Ovary (tissue), 9 donors: ENCODE measurements around the gene FAT1. TPM values are rescaled to one million over a fixed set of nuclear protein-coding genes. Genes with fewer than 3 reads are reported as not detected.

Experiments
- DNase-seq, 5 donors: peaks; one replicate each; pipeline ENCODE4 v3.0.0-alpha.2; 2019 to 2020
- H3K27ac ChIP-seq, 2 donors: fragments of 200-600 bp; one replicate each; pipeline versions ENCODE4 v1.5.1 to v1.8.0; 2019 to 2022
- H3K27me3 ChIP-seq: fragments of 200-600 bp; one replicate; pipeline ENCODE4 v1.8.0; 2022
- H3K36me3 ChIP-seq: fragments of 200-600 bp; sonication (generic); one replicate; pipeline ENCODE4 v1.5.1; 2019
- H3K4me1 ChIP-seq: one replicate; pipeline ENCODE4 v1.8.1; 2013; ENCODE audit warnings: mild to moderate bottlenecking, moderate library complexity; ENCODE audit not compliant: insufficient read depth
- H3K4me3 ChIP-seq: fragments of 200-600 bp; sonication (generic); one replicate; pipeline ENCODE4 v1.5.1; 2017
- H3K9me3 ChIP-seq, 2 donors: fragments of 200-600 bp in 1 of 2; sonication (generic) in 1 of 2; one replicate each; pipeline versions ENCODE4 v1.5.1 to v1.8.1; 2013 to 2019; ENCODE audit warnings: mild to moderate bottlenecking in 1 of 2, moderate library complexity in 1 of 2
- EP300 ChIP-seq: sonication (generic); formaldehyde crosslinking; IDR thresholded peaks from one replicate; pipeline ENCODE4 v1.6.1; 2017; ENCODE audit warnings: antibody characterized with exemption
- POLR2A ChIP-seq: fragments of 450-650 bp; IDR thresholded peaks from one replicate; pipeline ENCODE4 v1.6.1; 2017; ENCODE audit warnings: antibody characterized with exemption, mild to moderate bottlenecking, moderate library complexity
- WGBS, 3 donors: extraction: QIAGEN DNeasy Blood & Tissue Kit in 1 of 3; methylation state at CpG; one replicate each; pipeline versions ENCODE4 v1.1.5 to v1.1.7; 2013 to 2017; 5-methylcytosine and 5-hydroxymethylcytosine counted together
- intact Hi-C, 4 donors: fragments of 100-400 bp; cut with DNase I; formaldehyde crosslinking; loops; one replicate each; pipeline versions ENCODE4 v1.11.0 to v1.15.1; 2022 to 2023
- polyA plus RNA-seq, 2 donors: library from polyadenylated mRNA; stranded (reverse); fragments of 200-250 nt in 1 of 2; fragments of 350-450 nt in 1 of 2; fragmentation: Illumina TruSeq in 1 of 2; extraction: RNeasy Lipid Tissue Mini Kit (QIAGEN cat#74804) in 1 of 2; gene quantifications; one replicate each; pipeline ENCODE4 v1.2.3, GENCODE V29; 2013 to 2014
- total RNA-seq, 7 donors: library from RNA; depleted of rRNA in 2 of 7; stranded (reverse); fragments of >200 nt in 2 of 7; fragmentation: NEBNext Ultra II Directional in 3 of 7; extraction: Animal tissue kit (Norgen Biotek cat#: 25700) in 3 of 7; gene quantifications; one replicate each; pipeline versions ENCODE4 v1.1.0 to v1.2.4, GENCODE V29; 2016 to 2023
- TF ChIP-seq, protein P1 (sequence below), 3 donors: fragments of 450-650 bp in 2 of 3; fragments of 200-600 bp in 1 of 3; IDR thresholded peaks; one replicate each; pipeline versions ENCODE4 v1.5.1 to v1.8.0; 2016 to 2022; ENCODE audit warnings: antibody characterized with exemption in 3 of 3, mild to moderate bottlenecking in 1 of 3
- donor health status: DM: no; HTN: no; CAD: no; lungs with moderate emphysema.
- donor health status: DM: no; HTN: no; CAD: no.
- donor health status: Bipolar disorder and iron deficiency.
- donor health status: DM: yes; HTN: yes; CAD: no.
- donor health status: DM: no; HTN: no; CAD: no.
- donor health status: DM: yes; HTN: yes; CAD: no.

FAT1 gene
- total and polyA plus RNA-seq, 9 donors, result 20.5 to 78.6 (median 46.6) TPM

- intact Hi-C loops, result no loop called here
- H3K4me3 ChIP-seq, result no peak overlapping the region
- H3K9me3 ChIP-seq, result no peaks in the 10 kb centered on the region
- DNase-seq, result no peak
- H3K27me3 ChIP-seq, result no peaks in the 10 kb centered on the region
- H3K27ac ChIP-seq, result no peak overlapping the region
- TF ChIP-seq POLR2A (no peak), EP300 (no peak)
- TF ChIP-seq, protein P1, sequence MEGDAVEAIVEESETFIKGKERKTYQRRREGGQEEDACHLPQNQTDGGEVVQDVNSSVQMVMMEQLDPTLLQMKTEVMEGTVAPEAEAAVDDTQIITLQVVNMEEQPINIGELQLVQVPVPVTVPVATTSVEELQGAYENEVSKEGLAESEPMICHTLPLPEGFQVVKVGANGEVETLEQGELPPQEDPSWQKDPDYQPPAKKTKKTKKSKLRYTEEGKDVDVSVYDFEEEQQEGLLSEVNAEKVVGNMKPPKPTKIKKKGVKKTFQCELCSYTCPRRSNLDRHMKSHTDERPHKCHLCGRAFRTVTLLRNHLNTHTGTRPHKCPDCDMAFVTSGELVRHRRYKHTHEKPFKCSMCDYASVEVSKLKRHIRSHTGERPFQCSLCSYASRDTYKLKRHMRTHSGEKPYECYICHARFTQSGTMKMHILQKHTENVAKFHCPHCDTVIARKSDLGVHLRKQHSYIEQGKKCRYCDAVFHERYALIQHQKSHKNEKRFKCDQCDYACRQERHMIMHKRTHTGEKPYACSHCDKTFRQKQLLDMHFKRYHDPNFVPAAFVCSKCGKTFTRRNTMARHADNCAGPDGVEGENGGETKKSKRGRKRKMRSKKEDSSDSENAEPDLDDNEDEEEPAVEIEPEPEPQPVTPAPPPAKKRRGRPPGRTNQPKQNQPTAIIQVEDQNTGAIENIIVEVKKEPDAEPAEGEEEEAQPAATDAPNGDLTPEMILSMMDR (IDR thresholded peaks at IDR 0.05), result no peak
- WGBS, 3 donors, result 9 to 15% (median 12%) methylated on average over 1 of the region's 1 CpG
- H3K36me3 ChIP-seq, result no peaks in the 10 kb centered on the region
- H3K4me1 ChIP-seq, result no peaks in the 10 kb centered on the region
Measured at GRCh38 chr4:186624951-186625350, 98.7 kb downstream of the FAT1 start.

GRCh38 chr4:186623546-186623945 is 100.1 kb downstream of the FAT1 start:
- intact Hi-C loops, result no loop called here
- 30 to 56% (median 38%) methylated on average over 5 of the region's 5 CpGs for WGBS, 3 donors
- Histone ChIP-seq H3K4me3 (no peak overlapping the region), H3K27me3 (no peaks in the 10 kb centered on the region), H3K9me3 (no peaks in the 10 kb centered on the region), H3K27ac (no peak overlapping the region), H3K4me1 (no peaks in the 10 kb centered on the region), H3K36me3 (no peaks in the 10 kb centered on the region)
- TF ChIP-seq, protein P1 (IDR thresholded peaks at IDR 0.05), result no peak
- TF ChIP-seq EP300, result no peak
- no peak for TF ChIP-seq POLR2A
- DNase-seq, result no peak

GRCh38 chr4:186622788-186623464 is 100.7 kb downstream of the FAT1 start:
- Histone ChIP-seq H3K27me3 (no peaks in the 10 kb centered on the region), H3K27ac (no peak overlapping the region), H3K4me1 (no peaks in the 10 kb centered on the region), H3K4me3 (no peak overlapping the region), H3K36me3 (no peaks in the 10 kb centered on the region), H3K9me3 (no peaks in the 10 kb centered on the region)
- 77 to 78% (median 78%) methylated on average over 9 of the region's 9 CpGs for WGBS, 3 donors
- TF ChIP-seq, protein P1 (IDR thresholded peaks at IDR 0.05), result no peak
- no peak for TF ChIP-seq EP300
- intact Hi-C loops, result no loop called here
- no peak for DNase-seq

DNA sequence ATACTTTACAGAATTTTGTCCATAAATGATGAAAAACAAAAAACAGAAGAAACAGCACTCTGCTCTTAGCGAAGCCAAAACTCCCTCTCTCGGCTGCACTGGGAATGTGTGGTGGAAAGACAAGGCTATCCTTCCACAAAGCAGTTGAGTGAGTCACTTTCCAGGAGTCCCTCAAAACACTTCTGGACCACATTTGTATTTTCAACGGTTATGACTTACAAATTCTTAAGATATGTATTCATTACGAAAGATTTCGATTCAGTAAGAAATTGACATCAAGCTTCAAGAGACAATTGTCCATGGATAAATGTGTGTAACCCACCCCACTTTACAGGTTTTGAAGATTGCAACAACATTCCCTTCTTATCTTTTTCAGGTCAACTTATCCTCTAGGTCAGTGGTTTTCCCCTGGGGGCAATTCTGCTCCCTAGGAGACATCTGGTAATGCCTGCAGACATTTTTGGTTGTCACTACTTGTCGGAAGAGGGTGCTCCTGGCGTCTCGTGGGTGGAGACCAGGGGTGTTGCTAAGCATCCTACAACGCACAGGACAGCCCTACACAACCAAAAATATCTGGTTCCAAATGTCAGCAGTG is 101.6 kb downstream of the FAT1 start:
- Histone ChIP-seq H3K4me3 (no peak overlapping the region), H3K27me3 (no peaks in the 10 kb centered on the region), H3K4me1 (no peaks in the 10 kb centered on the region), H3K27ac (no peak overlapping the region), H3K9me3 (no peaks in the 10 kb centered on the region), H3K36me3 (no peaks in the 10 kb centered on the region)
- WGBS, 3 donors, result 59 to 79% (median 72%) methylated on average over 9 of the region's 9 CpGs
- no peak for DNase-seq
- intact Hi-C loops, result no loop called here
- no peak for TF ChIP-seq EP300

DNA sequence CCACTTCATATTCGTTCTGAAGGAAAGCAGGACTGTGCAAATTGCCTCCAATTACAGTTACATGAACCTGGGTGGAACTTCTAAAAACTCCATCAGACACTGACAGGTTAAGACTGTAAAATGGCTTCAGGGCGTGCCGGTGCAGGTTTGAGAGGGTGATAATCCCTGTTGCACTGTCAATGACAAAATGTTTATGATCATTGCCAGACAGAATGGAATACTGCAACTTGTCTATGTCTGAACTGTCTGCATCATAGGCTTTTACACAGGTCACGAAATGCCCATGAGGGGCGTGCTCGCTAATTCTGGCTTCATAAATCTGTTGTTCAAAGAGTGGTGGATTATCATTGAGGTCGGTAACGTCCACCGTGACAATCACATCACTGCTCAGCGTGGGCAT is 104.6 kb downstream of the FAT1 start:
- no peaks in the 10 kb centered on the region for H3K36me3 ChIP-seq
- H3K27me3 ChIP-seq, result no peaks in the 10 kb centered on the region
- no peak overlapping the region for H3K27ac ChIP-seq
- intact Hi-C loops, result no loop called here
- no peaks in the 10 kb centered on the region for H3K9me3 ChIP-seq
- H3K4me1 ChIP-seq, result no peaks in the 10 kb centered on the region
- WGBS, 3 donors, result 95 to 98% (median 97%) methylated on average over 10 of the region's 10 CpGs
- no peak for DNase-seq
- TF ChIP-seq POLR2A, result no peak
- TF ChIP-seq, protein P1 (IDR thresholded peaks at IDR 0.05), result no peak
- TF ChIP-seq EP300, result no peak
- H3K4me3 ChIP-seq, result no peak overlapping the region
